ENCODE measurements around the gene SLC25A13. TPM values are rescaled to one million over a fixed set of nuclear protein-coding genes. Genes with fewer than 3 reads are reported as not detected.
A peak's percentile ranks its signal among the peaks of the same experiment; 100 is the strongest.

Gene SLC25A13
- total RNA-seq, 1 experiment from 2014 or later: 19.5 TPM

- Histone ChIP-seq H3K27me3 (ENCODE audit: low read length) (no peaks in the 10 kb centered on the region), H3K9me3 (ENCODE audit: low read length) (no peaks in the 10 kb centered on the region), H3K4me3 (ENCODE audit: low read length) (no peak overlapping the region), H3K4me1 (ENCODE audit: insufficient read depth, low read length) (peaks cover 9% of the 10 kb centered on the region; the same call in 1 of the 2 replicates), H3F3A (ENCODE audit: low read length, unreplicated experiment) (no peaks in the 10 kb centered on the region), H2AFZ (ENCODE audit: low read length) (no peak overlapping the region), H3K27ac (ENCODE audit: low read length) (no peak overlapping the region), H3K9ac (ENCODE audit: low read length) (no peak overlapping the region), H3K4me2 (ENCODE audit: low read length) (no peak overlapping the region), H3K36me3 (ENCODE audit: low read depth, low read length) (no peaks in the 10 kb centered on the region; the same call in 1 of the 2 replicates), H3K79me2 (ENCODE audit: low read length) (no peaks in the 10 kb centered on the region), H3K9me2 (replicated peaks; ENCODE audit: low read length) (no peaks in the 10 kb centered on the region), H4K20me1 (ENCODE audit: low read length) (no peaks in the 10 kb centered on the region)
- no peak for ATAC-seq
- TF ChIP-seq EZH2phosphoT487 (IDR thresholded peaks at IDR 0.05; ENCODE audit: borderline replicate concordance, low read length): no peak
- no peak for TF ChIP-seq CTCF (conservative IDR thresholded peaks at IDR 0.05; ENCODE audit: low read depth, low read length)
- TF ChIP-seq EZH2 (IDR thresholded peaks at IDR 0.05; ENCODE audit: low read length, unreplicated experiment): no peak
- intact Hi-C loops (cut with micrococcal nuclease): no loop called here
- POLR2A ChIA-PET (ENCODE audit: unreplicated experiment): no interaction called here
- CTCF ChIA-PET: no interaction called here
- no TSS peak for BruUV-seq (replicated peaks)
- no peak for DNase-seq
Measured at GRCh38 chr7:96211954-96212353, 109.9 kb downstream of the SLC25A13 start.

- ATAC-seq: peak; percentile 28; the same call in 1 of the 2 replicates
- H3K27me3 ChIP-seq (ENCODE audit: low read length): no peaks in the 10 kb centered on the region
- H3K9ac ChIP-seq (ENCODE audit: low read length): no peak overlapping the region
- TF ChIP-seq EZH2 (IDR thresholded peaks at IDR 0.05; ENCODE audit: low read length, unreplicated experiment) (no peak), CTCF (conservative IDR thresholded peaks at IDR 0.05; ENCODE audit: low read depth, low read length) (no peak)
- POLR2A ChIA-PET (ENCODE audit: unreplicated experiment): no interaction called here
- CTCF ChIA-PET: no interaction called here
- no peaks in the 10 kb centered on the region for H3K9me3 ChIP-seq (ENCODE audit: low read length)
- no peaks in the 10 kb centered on the region for H4K20me1 ChIP-seq (ENCODE audit: low read length)
- no TSS peak for BruUV-seq (replicated peaks)
- H3K36me3 ChIP-seq (ENCODE audit: low read depth, low read length): no peaks in the 10 kb centered on the region
- H3K4me3 ChIP-seq (ENCODE audit: low read length): no peak overlapping the region
- no peak overlapping the region for H3K4me2 ChIP-seq (ENCODE audit: low read length)
- no peaks in the 10 kb centered on the region for H3K9me2 ChIP-seq (replicated peaks; ENCODE audit: low read length)
- H3K79me2 ChIP-seq (ENCODE audit: low read length): no peaks in the 10 kb centered on the region
- peaks cover 14% of the 10 kb centered on the region for H3K4me1 ChIP-seq (ENCODE audit: insufficient read depth, low read length)
- no peak overlapping the region for H3K27ac ChIP-seq (ENCODE audit: low read length)
- DNase-seq: no peak
- no peak overlapping the region for H2AFZ ChIP-seq (ENCODE audit: low read length)
- intact Hi-C loops (cut with micrococcal nuclease): no loop called here
- H3F3A ChIP-seq (ENCODE audit: low read length, unreplicated experiment): no peaks in the 10 kb centered on the region
Measured at GRCh38 chr7:96205665-96206064, 116.2 kb downstream of the SLC25A13 start.

GRCh38 chr7:96204601-96205000 lies 117.3 kb downstream of the SLC25A13 start:
- ATAC-seq: peak; percentile 93
- ChIA-PET POLR2A (ENCODE audit: unreplicated experiment) (no interaction called here), CTCF (no interaction called here)

More at GRCh38 chr7:96204601-96205000, 117.3 kb downstream of the SLC25A13 start:
- Histone ChIP-seq H3F3A (ENCODE audit: low read length, unreplicated experiment) (no peaks in the 10 kb centered on the region), H3K9me2 (replicated peaks; ENCODE audit: low read length) (no peaks in the 10 kb centered on the region), H3K4me2 (ENCODE audit: low read length) (0 out of 2 replicates have a peak overlapping the region, but pooled peaks have one; percentile 5), H4K20me1 (ENCODE audit: low read length) (no peaks in the 10 kb centered on the region), H3K79me2 (ENCODE audit: low read length) (no peaks in the 10 kb centered on the region), H3K9me3 (ENCODE audit: low read length) (no peaks in the 10 kb centered on the region), H2AFZ (ENCODE audit: low read length) (no peak overlapping the region), H3K4me3 (ENCODE audit: low read length) (no peak overlapping the region), H3K27ac (ENCODE audit: low read length) (peak overlapping the region; percentile 44; the same call in 1 of the 2 replicates), H3K36me3 (ENCODE audit: low read depth, low read length) (no peaks in the 10 kb centered on the region), H3K4me1 (ENCODE audit: insufficient read depth, low read length) (peaks cover 14% of the 10 kb centered on the region), H3K9ac (ENCODE audit: low read length) (no peak overlapping the region), H3K27me3 (ENCODE audit: low read length) (no peaks in the 10 kb centered on the region)
- DNase-seq: peak; percentile 79
- no peak for TF ChIP-seq CTCF (conservative IDR thresholded peaks at IDR 0.05; ENCODE audit: low read depth, low read length)
- TF ChIP-seq EZH2phosphoT487 (IDR thresholded peaks at IDR 0.05; ENCODE audit: borderline replicate concordance, low read length): no peak
- TF ChIP-seq EZH2 (IDR thresholded peaks at IDR 0.05; ENCODE audit: low read length, unreplicated experiment): no peak
- intact Hi-C loops (cut with micrococcal nuclease): no loop called here
- BruUV-seq (replicated peaks): no TSS peak
